ENCODE data around the gene PTPRD.
"Not testable (repeated sequence)": the region's sequence is repeated elsewhere in the genome, so short reads cannot be mapped to it uniquely, and the experiment has no call there.

The PTPRD gene

DNA sequence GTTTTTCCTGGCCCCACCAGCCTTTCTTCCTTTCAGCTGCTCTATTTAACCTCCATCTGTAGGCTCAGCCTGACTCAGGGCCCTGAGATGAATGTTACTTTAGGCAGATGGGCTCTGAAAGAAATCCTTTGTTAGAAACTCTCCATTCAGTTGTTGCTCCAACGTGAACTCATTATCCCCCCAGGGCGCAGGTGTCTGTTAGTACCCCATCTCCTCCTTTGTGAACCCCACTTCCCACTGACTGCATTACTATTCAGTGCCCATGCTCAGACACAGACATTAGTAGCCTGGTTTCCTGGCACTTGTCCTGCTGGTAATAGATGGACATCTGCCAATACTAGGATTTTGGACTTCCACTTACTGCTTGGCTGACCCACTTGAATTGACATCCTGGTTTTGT, 1271.6 kb downstream of the PTPRD start:
- Histone ChIP-seq H3K9me3 (ENCODE audit: control insufficient read depth, low read length) (no peaks in the 10 kb centered on the region), H3K27ac (ENCODE audit: insufficient read depth, low read depth, low read length, poor library complexity, severe bottlenecking) (peak overlapping the region; percentile 22), H3K4me3 (ENCODE audit: insufficient read depth, low read depth, low read length) (no peak overlapping the region), H3K4me1 (ENCODE audit: control insufficient read depth, insufficient read depth, low read length) (peaks cover 4% of the 10 kb centered on the region), H3K27me3 (ENCODE audit: control insufficient read depth, insufficient read depth, low read length, poor library complexity, severe bottlenecking) (no peaks in the 10 kb centered on the region), H3K36me3 (ENCODE audit: control insufficient read depth, insufficient read depth, low read length) (no peaks in the 10 kb centered on the region)
- WGBS, 2 experiments = 30 to 40% methylated on average over 2 of the region's 2 CpGs

DNA sequence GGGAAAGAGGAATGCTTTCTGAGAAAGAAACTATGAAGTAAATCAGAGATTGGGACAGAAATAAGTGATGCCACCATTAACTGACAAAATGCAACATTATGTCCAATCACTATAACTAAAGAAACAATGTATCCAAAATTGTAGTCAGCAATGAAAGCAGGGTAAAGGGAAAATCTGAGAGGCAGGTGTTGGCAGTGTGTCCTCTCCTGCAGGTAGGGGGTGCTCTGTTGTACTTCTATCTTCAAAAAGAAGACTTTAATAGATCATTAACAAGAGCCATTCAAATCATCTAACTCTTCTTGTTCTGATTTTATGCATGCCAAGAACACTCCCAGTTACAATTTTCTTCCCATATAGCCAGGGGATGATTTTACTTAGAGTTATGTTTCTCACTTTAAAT, 1275.7 kb downstream of the PTPRD start:
- Histone ChIP-seq H3K9me3 (ENCODE audit: control insufficient read depth, low read length) (no peaks in the 10 kb centered on the region), H3K27me3 (ENCODE audit: control insufficient read depth, insufficient read depth, low read length, poor library complexity, severe bottlenecking) (no peaks in the 10 kb centered on the region)

DNA sequence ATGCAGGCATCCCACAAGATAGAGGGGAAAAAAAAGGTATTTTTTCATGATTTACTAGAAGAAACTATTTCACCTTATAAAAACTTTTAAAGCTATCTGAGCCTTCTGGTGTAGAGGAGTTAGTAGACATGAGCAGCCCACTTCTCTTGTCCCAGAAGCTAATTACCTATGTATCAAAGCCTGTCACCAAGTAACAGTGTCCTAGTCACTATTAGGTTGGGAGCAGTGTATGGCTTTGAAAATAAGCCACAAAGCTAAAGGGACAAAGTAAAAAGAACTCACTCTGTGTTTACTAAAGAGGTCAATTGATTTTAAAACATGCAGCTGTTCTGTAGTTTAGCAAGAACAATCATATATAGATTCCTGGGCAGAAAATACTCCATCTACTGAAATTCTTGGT, 1286.1 kb downstream of the PTPRD start:
- Histone ChIP-seq H3K27me3 (ENCODE audit: control insufficient read depth, insufficient read depth, low read length, poor library complexity, severe bottlenecking) (no peaks in the 10 kb centered on the region), H3K4me3 (ENCODE audit: insufficient read depth, low read depth, low read length) (no peak overlapping the region), H3K9me3 (ENCODE audit: control insufficient read depth, low read length) (no peaks in the 10 kb centered on the region), H3K27ac (ENCODE audit: insufficient read depth, low read depth, low read length, poor library complexity, severe bottlenecking) (no peak overlapping the region), H3K4me1 (ENCODE audit: control insufficient read depth, insufficient read depth, low read length) (peaks cover 19% of the 10 kb centered on the region), H3K36me3 (ENCODE audit: control insufficient read depth, insufficient read depth, low read length) (no peaks in the 10 kb centered on the region)

More for the DNA sequence above, 1275.7 kb downstream of the PTPRD start:
- H3K27ac ChIP-seq (ENCODE audit: insufficient read depth, low read depth, low read length, poor library complexity, severe bottlenecking) = no peak overlapping the region
- no peak overlapping the region for H3K4me3 ChIP-seq (ENCODE audit: insufficient read depth, low read depth, low read length)
- H3K4me1 ChIP-seq (ENCODE audit: control insufficient read depth, insufficient read depth, low read length) = peaks cover 4% of the 10 kb centered on the region
- no peaks in the 10 kb centered on the region for H3K36me3 ChIP-seq (ENCODE audit: control insufficient read depth, insufficient read depth, low read length)

DNA sequence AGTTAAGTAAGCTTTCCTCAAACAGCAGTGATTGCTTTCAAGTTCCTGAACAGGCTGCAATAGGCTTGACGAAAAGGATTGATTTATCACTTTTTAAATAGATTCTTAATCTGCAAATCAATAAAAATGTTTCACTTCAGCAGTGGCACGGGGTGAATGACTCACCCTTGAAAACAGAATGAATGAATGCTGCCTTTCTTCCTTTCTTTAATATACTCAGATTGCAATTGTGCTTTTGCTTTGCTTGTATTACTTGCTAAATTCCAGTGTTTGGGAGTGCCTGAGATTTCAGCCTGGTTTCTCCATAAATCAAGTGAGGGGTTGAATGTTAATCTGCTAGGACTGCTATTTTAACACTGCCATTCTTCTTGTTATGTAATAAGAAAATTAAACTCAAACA, 1293.8 kb downstream of the PTPRD start:
- H3K36me3 ChIP-seq (ENCODE audit: control insufficient read depth, insufficient read depth, low read length) = no peaks in the 10 kb centered on the region
- no peaks in the 10 kb centered on the region for H3K9me3 ChIP-seq (ENCODE audit: control insufficient read depth, low read length)
- no peak overlapping the region for H3K27ac ChIP-seq (ENCODE audit: insufficient read depth, low read depth, low read length, poor library complexity, severe bottlenecking)
- H3K4me1 ChIP-seq (ENCODE audit: control insufficient read depth, insufficient read depth, low read length) = no peaks in the 10 kb centered on the region
- H3K27me3 ChIP-seq (ENCODE audit: control insufficient read depth, insufficient read depth, low read length, poor library complexity, severe bottlenecking) = no peaks in the 10 kb centered on the region
- no peak overlapping the region for H3K4me3 ChIP-seq (ENCODE audit: insufficient read depth, low read depth, low read length)
- 68 to 73% methylated on average over 2 of the region's 2 CpGs for WGBS, 2 experiments

DNA sequence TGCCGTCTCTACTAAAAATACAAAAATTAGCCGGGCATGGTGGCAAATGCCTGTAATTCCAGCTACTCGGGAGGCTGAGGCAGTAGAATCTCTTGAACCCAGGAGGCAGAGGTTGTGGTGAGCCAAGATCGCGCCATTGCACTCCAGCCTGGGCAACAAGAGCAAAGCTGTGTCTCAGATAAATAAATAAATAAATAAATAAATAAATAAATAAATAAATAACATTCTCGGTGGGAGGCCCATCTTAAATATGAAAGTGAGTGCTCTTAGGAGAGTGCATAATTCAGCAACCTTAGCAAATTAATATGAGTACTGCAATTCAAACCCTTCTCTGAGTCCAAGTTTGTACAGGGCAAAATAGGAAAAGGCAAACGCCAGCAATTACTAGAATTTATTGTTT, 1302.1 kb downstream of the PTPRD start:
- WGBS, 2 experiments = 92 to 96% methylated on average over 5 to 6 of the region's 7 CpGs
- not testable (repeated sequence) for H3K4me1 ChIP-seq (ENCODE audit: control insufficient read depth, insufficient read depth, low read length); H3K36me3 ChIP-seq (ENCODE audit: control insufficient read depth, insufficient read depth, low read length); H3K27ac ChIP-seq (ENCODE audit: insufficient read depth, low read depth, low read length, poor library complexity, severe bottlenecking); H3K4me3 ChIP-seq (ENCODE audit: insufficient read depth, low read depth, low read length); H3K27me3 ChIP-seq (ENCODE audit: control insufficient read depth, insufficient read depth, low read length, poor library complexity, severe bottlenecking); H3K9me3 ChIP-seq (ENCODE audit: control insufficient read depth, low read length)

DNA sequence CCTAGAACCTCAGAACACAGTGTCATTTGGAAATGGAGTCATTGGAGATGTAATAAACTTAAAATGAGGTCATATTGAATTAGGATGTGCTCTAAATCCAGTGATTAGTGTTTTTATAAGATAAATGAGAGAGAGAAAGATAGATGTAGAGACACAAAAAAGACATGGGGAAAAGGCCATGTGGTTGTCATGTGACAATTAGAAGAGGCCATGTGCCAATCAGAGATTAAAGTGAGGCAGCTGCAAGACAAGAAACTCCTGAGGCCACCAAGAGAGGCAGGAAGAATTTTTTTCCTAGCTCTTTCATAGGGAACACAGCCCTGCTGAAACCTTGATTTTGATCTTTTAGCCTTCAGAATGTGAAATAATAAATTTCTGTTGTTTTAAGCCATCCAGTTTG, 1307.2 kb downstream of the PTPRD start:
- H3K27ac ChIP-seq (ENCODE audit: insufficient read depth, low read depth, low read length, poor library complexity, severe bottlenecking) = no peak overlapping the region
- no peak overlapping the region for H3K4me3 ChIP-seq (ENCODE audit: insufficient read depth, low read depth, low read length)
- no peaks in the 10 kb centered on the region for H3K27me3 ChIP-seq (ENCODE audit: control insufficient read depth, insufficient read depth, low read length, poor library complexity, severe bottlenecking)
- no peaks in the 10 kb centered on the region for H3K36me3 ChIP-seq (ENCODE audit: control insufficient read depth, insufficient read depth, low read length)
- no peaks in the 10 kb centered on the region for H3K9me3 ChIP-seq (ENCODE audit: control insufficient read depth, low read length)
- no peaks in the 10 kb centered on the region for H3K4me1 ChIP-seq (ENCODE audit: control insufficient read depth, insufficient read depth, low read length)

DNA sequence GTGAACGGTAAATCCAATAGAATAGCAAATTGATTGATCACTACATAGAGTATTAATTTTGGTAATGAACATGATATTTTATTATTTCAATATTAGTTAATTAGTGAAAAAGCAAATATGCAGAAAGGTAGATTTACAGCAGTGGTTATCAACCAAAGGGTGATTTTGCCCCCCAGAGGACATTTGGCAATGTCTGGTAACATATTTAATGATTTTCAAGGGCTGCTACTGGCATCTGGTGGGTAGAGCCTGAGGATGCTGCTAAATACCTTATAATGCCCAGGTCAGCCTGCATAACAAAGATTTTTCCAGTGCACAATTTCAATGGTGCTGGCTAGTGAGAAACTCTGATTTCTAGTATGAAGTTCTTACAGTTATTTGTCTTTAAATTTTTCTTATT, 1313.7 kb downstream of the PTPRD start:
- Histone ChIP-seq H3K9me3 (ENCODE audit: control insufficient read depth, low read length) (no peaks in the 10 kb centered on the region), H3K36me3 (ENCODE audit: control insufficient read depth, insufficient read depth, low read length) (no peaks in the 10 kb centered on the region), H3K4me1 (ENCODE audit: control insufficient read depth, insufficient read depth, low read length) (no peaks in the 10 kb centered on the region), H3K4me3 (ENCODE audit: insufficient read depth, low read depth, low read length) (no peak overlapping the region), H3K27me3 (ENCODE audit: control insufficient read depth, insufficient read depth, low read length, poor library complexity, severe bottlenecking) (no peaks in the 10 kb centered on the region), H3K27ac (ENCODE audit: insufficient read depth, low read depth, low read length, poor library complexity, severe bottlenecking) (no peak overlapping the region)
- WGBS, 2 experiments = 100% methylated on average over 1 of the region's 1 CpG; no CpG with 5 or more reads in 1 of the 2 experiments

DNA sequence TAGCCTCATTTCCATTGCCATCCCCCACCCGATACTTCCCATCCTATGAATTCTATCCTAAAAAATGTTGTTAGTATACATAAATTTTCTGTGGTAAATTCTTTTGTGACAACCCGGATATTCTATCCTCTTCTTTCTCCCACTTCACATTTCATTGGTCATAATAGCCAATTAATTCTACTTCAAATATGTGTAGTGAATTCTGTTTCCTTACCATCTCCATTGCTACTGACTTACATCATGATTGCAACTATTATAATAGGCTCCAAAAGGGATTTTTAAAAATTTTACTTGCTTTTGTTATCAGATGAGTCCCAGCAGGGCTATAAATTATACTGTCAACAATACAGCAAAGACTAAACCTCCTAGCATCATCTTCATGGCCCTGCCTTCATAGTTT, 1326.8 kb downstream of the PTPRD start:
- WGBS, 2 experiments = 78 to 100% methylated on average over 1 of the region's 2 CpGs

DNA sequence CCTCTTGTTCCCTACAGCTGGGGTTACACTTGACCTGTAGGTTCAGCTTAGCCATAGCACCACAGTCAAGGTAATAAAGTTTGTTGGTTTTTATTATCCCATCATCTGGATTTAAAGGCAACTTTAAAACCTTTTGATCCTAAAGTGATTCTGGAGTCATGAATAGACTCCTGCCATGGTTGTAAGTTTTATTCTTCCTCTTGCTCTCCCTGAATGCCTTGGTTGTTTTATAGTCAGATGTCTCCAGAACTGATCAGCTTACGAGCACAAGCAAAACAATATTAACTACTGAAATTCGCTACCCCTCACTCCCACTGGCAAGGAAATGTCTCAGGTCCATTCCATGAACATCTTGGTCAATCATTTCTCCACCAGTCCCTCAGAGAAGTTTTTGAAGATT, 1328.6 kb downstream of the PTPRD start:
- Histone ChIP-seq H3K36me3 (ENCODE audit: control insufficient read depth, insufficient read depth, low read length) (no peaks in the 10 kb centered on the region), H3K27me3 (ENCODE audit: control insufficient read depth, insufficient read depth, low read length, poor library complexity, severe bottlenecking) (no peaks in the 10 kb centered on the region), H3K27ac (ENCODE audit: insufficient read depth, low read depth, low read length, poor library complexity, severe bottlenecking) (no peak overlapping the region), H3K4me3 (ENCODE audit: insufficient read depth, low read depth, low read length) (no peak overlapping the region), H3K9me3 (ENCODE audit: control insufficient read depth, low read length) (no peaks in the 10 kb centered on the region), H3K4me1 (ENCODE audit: control insufficient read depth, insufficient read depth, low read length) (no peaks in the 10 kb centered on the region)
- WGBS, 2 experiments = 94 to 96% methylated on average over 2 of the region's 2 CpGs

More for the DNA sequence above, 1326.8 kb downstream of the PTPRD start:
- H3K4me3 ChIP-seq (ENCODE audit: insufficient read depth, low read depth, low read length) = no peak overlapping the region
- H3K4me1 ChIP-seq (ENCODE audit: control insufficient read depth, insufficient read depth, low read length) = no peaks in the 10 kb centered on the region
- no peaks in the 10 kb centered on the region for H3K9me3 ChIP-seq (ENCODE audit: control insufficient read depth, low read length)
- no peaks in the 10 kb centered on the region for H3K27me3 ChIP-seq (ENCODE audit: control insufficient read depth, insufficient read depth, low read length, poor library complexity, severe bottlenecking)
- H3K27ac ChIP-seq (ENCODE audit: insufficient read depth, low read depth, low read length, poor library complexity, severe bottlenecking) = no peak overlapping the region
- H3K36me3 ChIP-seq (ENCODE audit: control insufficient read depth, insufficient read depth, low read length) = no peaks in the 10 kb centered on the region

DNA sequence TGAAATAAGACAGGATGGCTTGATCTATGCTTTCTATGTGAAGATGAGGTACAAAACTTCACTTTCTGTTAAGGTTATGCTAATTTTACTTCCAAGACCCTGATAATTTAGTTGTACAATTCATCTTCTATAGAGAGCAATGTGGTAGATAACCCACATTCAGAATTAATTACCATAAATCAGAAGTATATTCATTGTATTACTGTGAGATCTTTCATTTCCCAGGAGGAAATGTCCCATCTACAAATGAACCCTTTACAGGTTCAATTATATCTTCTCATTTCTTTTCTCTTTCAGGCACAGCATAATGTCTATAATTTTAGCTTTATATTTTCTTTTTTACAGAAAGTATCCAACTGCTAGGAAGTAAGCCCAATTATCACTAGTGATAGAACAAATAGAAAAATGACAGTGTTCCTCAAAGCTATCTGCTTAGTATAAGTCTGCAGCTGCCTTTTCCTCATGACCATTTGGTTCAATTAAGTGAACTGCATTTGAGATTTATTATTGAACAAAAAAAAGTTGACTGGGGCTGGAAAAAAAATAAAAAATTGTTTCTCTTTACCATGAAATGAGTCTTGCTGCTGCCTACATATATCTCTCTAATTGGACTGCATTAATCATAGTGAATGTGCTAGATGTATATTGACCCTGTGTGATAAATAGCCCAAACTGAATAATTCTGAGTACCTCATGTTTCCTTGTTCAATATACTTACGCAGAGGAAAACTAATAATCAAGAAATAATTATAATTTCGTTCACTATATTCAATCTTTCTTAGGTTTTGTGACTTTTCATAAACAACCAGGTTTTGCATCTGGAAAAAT, 1329.4 kb downstream of the PTPRD start:
- H3K4me1 ChIP-seq (ENCODE audit: control insufficient read depth, insufficient read depth, low read length) = no peaks in the 10 kb centered on the region
- H3K4me3 ChIP-seq (ENCODE audit: insufficient read depth, low read depth, low read length) = no peak overlapping the region
- no peaks in the 10 kb centered on the region for H3K36me3 ChIP-seq (ENCODE audit: control insufficient read depth, insufficient read depth, low read length)
- WGBS, 2 experiments = 88 to 90% methylated on average over 1 to 2 of the region's 2 CpGs
- H3K27me3 ChIP-seq (ENCODE audit: control insufficient read depth, insufficient read depth, low read length, poor library complexity, severe bottlenecking) = no peaks in the 10 kb centered on the region
- no peaks in the 10 kb centered on the region for H3K9me3 ChIP-seq (ENCODE audit: control insufficient read depth, low read length)
- no peak overlapping the region for H3K27ac ChIP-seq (ENCODE audit: insufficient read depth, low read depth, low read length, poor library complexity, severe bottlenecking)

DNA sequence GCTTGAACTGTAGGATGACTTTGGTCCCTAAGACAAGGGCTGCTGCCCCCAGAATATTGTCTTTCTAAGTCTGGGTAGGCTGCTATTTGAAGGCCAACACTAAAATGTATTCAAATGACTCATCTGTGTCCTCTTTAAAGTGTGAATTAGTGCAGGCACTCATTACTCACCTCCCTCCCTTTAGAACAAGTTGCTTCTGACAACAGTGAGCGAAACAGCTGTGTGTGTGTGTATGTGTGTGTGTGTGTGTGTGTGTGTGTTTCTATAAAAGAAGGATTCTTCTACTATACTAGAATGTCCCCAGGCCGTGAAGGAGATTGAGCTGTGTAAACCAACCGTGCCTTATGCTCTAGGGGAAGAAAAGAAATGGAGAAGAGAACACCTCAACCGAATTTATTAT, 1337.2 kb downstream of the PTPRD start:
- H3K9me3 ChIP-seq (ENCODE audit: control insufficient read depth, low read length) = no peaks in the 10 kb centered on the region
- H3K36me3 ChIP-seq (ENCODE audit: control insufficient read depth, insufficient read depth, low read length) = no peaks in the 10 kb centered on the region
- H3K4me3 ChIP-seq (ENCODE audit: insufficient read depth, low read depth, low read length) = no peak overlapping the region
- WGBS, 2 experiments = 77 to 100% methylated on average over 2 to 4 of the region's 4 CpGs
- no peak overlapping the region for H3K27ac ChIP-seq (ENCODE audit: insufficient read depth, low read depth, low read length, poor library complexity, severe bottlenecking)
- H3K27me3 ChIP-seq (ENCODE audit: control insufficient read depth, insufficient read depth, low read length, poor library complexity, severe bottlenecking) = no peaks in the 10 kb centered on the region
- H3K4me1 ChIP-seq (ENCODE audit: control insufficient read depth, insufficient read depth, low read length) = no peaks in the 10 kb centered on the region
